IMR-90 (cell line): ENCODE results near the gene TNP1. TPM values are rescaled to one million over a fixed set of nuclear protein-coding genes. Genes with fewer than 3 reads are reported as not detected.
A peak's percentile ranks its signal among the peaks of the same experiment; 100 is the strongest.

ENCODE experiments used
- ATAC-seq: fragments of 200-7000 bp; cut with Tn5 transposase; 2 replicates; pipeline ENCODE4 v1.9.1; 2020; ENCODE audit warnings: low read depth, mild to moderate bottlenecking, moderate library complexity
- BruUV-seq: library from RNA; stranded (reverse); fragments of 400-500 nt; replicated peaks from 2 replicates; lab custom pipeline; 2021; lab: Mats Ljungman, UMichigan
- CTCF ChIA-PET: fragments of 300-600 bp; formaldehyde crosslinking; extraction: SDS; loops from one replicate; lab custom pipeline; 2021; ENCODE audit warnings: antibody characterized with exemption; lab: Yijun Ruan, JAX
- POLR2A ChIA-PET: fragments of 300-600 bp; sonication (Branson Sonifier 250); formaldehyde crosslinking; loops from one replicate; lab custom pipeline; 2022; ENCODE audit warnings: antibody characterized with exemption; ENCODE audit not compliant: unreplicated experiment; lab: Charles Lee
- DNase-seq: peaks from one replicate; pipeline ENCODE4 v3.0.0; 2013
- H2AFZ ChIP-seq: replicated peaks from 2 replicates; pipeline ENCODE3; 2013; ENCODE audit warnings: low read length, mild to moderate bottlenecking; ENCODE audit not compliant: poor library complexity
- H2AK5ac ChIP-seq: 2 replicates; pipeline ENCODE4 v1.6.1; 2013; ENCODE audit warnings: low read depth, low read length, inconsistent platforms
- H2AK9ac ChIP-seq: replicated peaks from 2 replicates; pipeline ENCODE3; 2013; ENCODE audit warnings: mild to moderate bottlenecking, low read depth, low read length, moderate library complexity; ENCODE audit not compliant: poor library complexity
- H2BK120ac ChIP-seq: 2 replicates; pipeline ENCODE4 v1.6.1; 2013; ENCODE audit warnings: low read depth, low read length, inconsistent platforms
- H2BK15ac ChIP-seq: 3 replicates; pipeline ENCODE4 v1.6.1; 2013; ENCODE audit warnings: low read depth, low read length, inconsistent platforms
- H2BK20ac ChIP-seq: 2 replicates; pipeline ENCODE4 v1.6.1; 2013; ENCODE audit warnings: low read depth, mild to moderate bottlenecking, inconsistent platforms, low read length, moderate library complexity
- H2BK5ac ChIP-seq: 2 replicates; pipeline ENCODE4 v1.6.1; 2013; ENCODE audit warnings: mild to moderate bottlenecking, low read depth, low read length, inconsistent platforms; ENCODE audit not compliant: poor library complexity, severe bottlenecking
- H3K14ac ChIP-seq: replicated peaks from 2 replicates; pipeline ENCODE4 v1.6.1; 2013; ENCODE audit warnings: low read depth, low read length, inconsistent platforms
- H3K18ac ChIP-seq: 2 replicates; pipeline ENCODE4 v1.6.1; 2013; ENCODE audit warnings: low read depth, low read length, control low read depth
- H3K23ac ChIP-seq: 2 replicates; pipeline ENCODE4 v1.6.1; 2013; ENCODE audit warnings: low read depth, low read length, inconsistent platforms
- H3K27ac ChIP-seq: 2 replicates; pipeline ENCODE4 v1.5.1; 2013; ENCODE audit warnings: mild to moderate bottlenecking, control low read depth, low read length; ENCODE audit not compliant: insufficient read depth
- H3K27me3 ChIP-seq: 2 replicates; pipeline ENCODE4 v1.6.1; 2013; ENCODE audit warnings: low read length; ENCODE audit not compliant: control insufficient read depth, insufficient read depth
- H3K36me3 ChIP-seq: 2 replicates; pipeline ENCODE4 v1.6.1; 2013; ENCODE audit warnings: low read length, mixed read lengths; ENCODE audit not compliant: control insufficient read depth, insufficient read depth
- H3K4ac ChIP-seq: 2 replicates; pipeline ENCODE4 v1.6.1; 2013; ENCODE audit warnings: low read depth, low read length, inconsistent platforms
- H3K4me1 ChIP-seq: 2 replicates; pipeline ENCODE4 v1.6.1; 2013; ENCODE audit warnings: low read length, mixed read lengths; ENCODE audit not compliant: control insufficient read depth, insufficient read depth
- H3K4me2 ChIP-seq: 2 replicates; pipeline ENCODE4 v1.6.1; 2013; ENCODE audit warnings: low read depth, mild to moderate bottlenecking, control low read depth, low read length, moderate library complexity
- H3K4me3 ChIP-seq: 2 replicates; pipeline ENCODE4 v1.5.1; 2013; ENCODE audit warnings: low read depth, mild to moderate bottlenecking, control low read depth, low read length, moderate library complexity; ENCODE audit not compliant: insufficient read depth
- H3K56ac ChIP-seq: 2 replicates; pipeline ENCODE4 v1.6.1; 2013; ENCODE audit warnings: low read length, inconsistent platforms; ENCODE audit not compliant: insufficient read depth; ENCODE audit errors: extremely low read depth
- H3K79me1 ChIP-seq, 2 experiments: 2 replicates each; pipeline ENCODE4 v1.6.1; 2013; ENCODE audit warnings: low read length in 2 of 2, inconsistent platforms in 1 of 2, low read depth in 1 of 2
- H3K9ac ChIP-seq: 2 replicates; pipeline ENCODE4 v1.6.1; 2013; ENCODE audit warnings: low read depth, low read length, control low read depth
- H3K9me1 ChIP-seq: 2 replicates; pipeline ENCODE4 v1.6.1; 2013; ENCODE audit warnings: low read length, inconsistent platforms; ENCODE audit not compliant: insufficient read depth
- H3K9me3 ChIP-seq: 2 replicates; pipeline ENCODE4 v1.6.1; 2013; ENCODE audit warnings: low read length; ENCODE audit not compliant: control insufficient read depth, insufficient read depth
- H4K20me1 ChIP-seq: 2 replicates; pipeline ENCODE4 v1.6.1; 2013; ENCODE audit warnings: low read length, inconsistent platforms; ENCODE audit not compliant: insufficient read depth
- H4K5ac ChIP-seq: 2 replicates; pipeline ENCODE4 v1.6.1; 2013; ENCODE audit warnings: mild to moderate bottlenecking, low read depth, low read length, control low read depth
- H4K8ac ChIP-seq, 2 experiments: 2 replicates each; pipeline ENCODE4 v1.6.1; 2013; ENCODE audit warnings: low read depth in 2 of 2, low read length in 2 of 2, control low read depth in 1 of 2, inconsistent platforms in 1 of 2
- H4K91ac ChIP-seq: 2 replicates; pipeline ENCODE4 v1.6.1; 2013; ENCODE audit warnings: low read depth, low read length, inconsistent platforms; ENCODE audit not compliant: insufficient read depth
- BHLHE40 ChIP-seq: fragments of 150-350 bp; IDR thresholded peaks from 2 replicates; pipeline ENCODE4 v1.6.1; 2016; ENCODE audit warnings: mild to moderate bottlenecking, low read depth, low read length
- CEBPB ChIP-seq: IDR thresholded peaks from 2 replicates; pipeline ENCODE4 v1.6.1; 2012; ENCODE audit warnings: low read depth, low read length, improper control_type of control experiment
- CHD1 ChIP-seq: IDR thresholded peaks from 2 replicates; pipeline ENCODE4 v1.6.1; 2012; ENCODE audit warnings: low read depth, low read length, improper control_type of control experiment
- CTCF ChIP-seq: conservative IDR thresholded peaks from 2 replicates; pipeline ENCODE4 v1.5.1; 2012; ENCODE audit warnings: mild to moderate bottlenecking, low read depth, low read length, improper control_type of control experiment
- ELK1 ChIP-seq: fragments of 150-350 bp; IDR thresholded peaks from 2 replicates; pipeline ENCODE4 v1.6.1; 2016; ENCODE audit warnings: low read depth, mild to moderate bottlenecking, low read length, moderate library complexity, borderline replicate concordance
- FOS ChIP-seq: fragments of 150-350 bp; IDR thresholded peaks from 2 replicates; pipeline ENCODE4 v1.6.1; 2016; ENCODE audit warnings: low read depth, low read length
- MAFK ChIP-seq: IDR thresholded peaks from 2 replicates; pipeline ENCODE4 v1.6.1; 2012; ENCODE audit warnings: low read depth, low read length, improper control_type of control experiment
- MAZ ChIP-seq: IDR thresholded peaks from 2 replicates; pipeline ENCODE4 v1.6.1; 2012; ENCODE audit warnings: low read depth, mild to moderate bottlenecking, low read length, improper control_type of control experiment, moderate library complexity, borderline replicate concordance
- MXI1 ChIP-seq: IDR thresholded peaks from 2 replicates; pipeline ENCODE4 v1.6.1; 2012; ENCODE audit warnings: low read depth, mild to moderate bottlenecking, low read length, moderate library complexity, borderline replicate concordance
- RAD21 ChIP-seq: IDR thresholded peaks from 2 replicates; pipeline ENCODE4 v1.6.1; 2012; ENCODE audit warnings: low read length, improper control_type of control experiment
- RCOR1 ChIP-seq: IDR thresholded peaks from 2 replicates; pipeline ENCODE4 v1.6.1; 2012; ENCODE audit warnings: mild to moderate bottlenecking, low read length, improper control_type of control experiment; ENCODE audit not compliant: insufficient replicate concordance
- RFX5 ChIP-seq: IDR thresholded peaks from 2 replicates; pipeline ENCODE4 v1.8.0; 2012; ENCODE audit warnings: low read depth, mild to moderate bottlenecking, low read length, moderate library complexity
- SMC3 ChIP-seq: fragments of 150-350 bp; IDR thresholded peaks from 2 replicates; pipeline ENCODE4 v1.6.1; 2016; ENCODE audit warnings: low read depth, mild to moderate bottlenecking, antibody characterized with exemption, low read length, moderate library complexity
- USF2 ChIP-seq: fragments of 150-350 bp; IDR thresholded peaks from 2 replicates; pipeline ENCODE4 v1.6.1; 2017; ENCODE audit warnings: mild to moderate bottlenecking, antibody characterized with exemption, low read length, low read depth
- WGBS, 2 experiments: methylation state at CpG; one replicate each; pipeline versions ENCODE4 v1.1.5 to v1.1.7; 2013; ENCODE audit warnings: missing lambda C conversion rate in 2 of 2; ENCODE audit not compliant: insufficient read length in 1 of 2; ENCODE audit errors: extremely low coverage in 2 of 2; 5-methylcytosine and 5-hydroxymethylcytosine counted together
- dilution Hi-C: fragments of 300-500 bp; cut with HindIII; formaldehyde crosslinking; loops from one replicate; pipeline ENCODE4 v1.14.3; 2018; ENCODE audit warnings: low sequenced_read_pairs; ENCODE audit not compliant: unreplicated experiment
- in situ Hi-C: fragments of 300-500 bp; cut with MboI; formaldehyde crosslinking; loops from 3 replicates; pipeline ENCODE4 v1.14.3; 2019; ENCODE audit warnings: low sequenced_read_pairs, inconsistent platforms, mixed read lengths
- intact Hi-C: fragments of 100-400 bp; cut with micrococcal nuclease; formaldehyde crosslinking; loops from 2 replicates; pipeline ENCODE4 v1.10.0; 2022
- polyA plus RNA-seq, 3 experiments: library from polyadenylated mRNA; depleted of rRNA; stranded (reverse); fragments of >200 nt; gene quantifications; 2 replicates each; pipeline ENCODE4 v1.2.3, GENCODE V29; 2012; ENCODE audit warnings: low replicate concordance in 1 of 3
- total RNA-seq: library from RNA; depleted of rRNA; stranded (reverse); fragments of >200 nt; gene quantifications from 2 replicates; pipeline ENCODE4 v1.2.3, GENCODE V29; 2012

The TNP1 gene
- total and polyA plus RNA-seq, 2 of the 4 experiments (the other 2 are of a cell fraction) = not detected

- peak overlapping the region; percentile 91 for H3K27ac ChIP-seq
- ATAC-seq = no peak
- ChIA-PET POLR2A (no interaction called here), CTCF (no interaction called here)
- peak overlapping the region; percentile 94 for H2BK20ac ChIP-seq
- H2BK120ac ChIP-seq = peak overlapping the region; percentile 98
- H3K4me1 ChIP-seq = peaks cover 15% of the 10 kb centered on the region
- peak overlapping the region; percentile 5 for H2AFZ ChIP-seq
- H3K56ac ChIP-seq = peak overlapping the region; percentile 58; the same call in 1 of the 2 replicates
- DNase-seq = no peak
- H3K9me1 ChIP-seq = peaks cover 7% of the 10 kb centered on the region
- peak overlapping the region; percentile 98 for H3K4ac ChIP-seq
- H2BK15ac ChIP-seq = peak overlapping the region; percentile 94; the same call in 2 of the 3 replicates
- H3K4me3 ChIP-seq = no peak overlapping the region
- H2AK9ac ChIP-seq = no peak overlapping the region
- no peaks in the 10 kb centered on the region for H4K20me1 ChIP-seq
- 88% methylated on average over 1 of the region's 6 CpGs; no CpG with 5 or more reads in 1 of the 2 experiments for WGBS, 2 experiments
- H3K18ac ChIP-seq = peak overlapping the region; percentile 97
- peak overlapping the region; percentile 98 for H4K91ac ChIP-seq
- H4K5ac ChIP-seq = peak overlapping the region; percentile 91
- H4K8ac ChIP-seq = peak overlapping the region; percentile 93 to 98
- H2AK5ac ChIP-seq = peak overlapping the region; percentile 97
- no peaks in the 10 kb centered on the region for H3K79me1 ChIP-seq
- peak overlapping the region; percentile 44 for H2BK5ac ChIP-seq
- dilution Hi-C loops = no loop called here
- H3K9ac ChIP-seq = peak overlapping the region; percentile 52
- no peak overlapping the region for H3K4me2 ChIP-seq
- no peaks in the 10 kb centered on the region for H3K27me3 ChIP-seq
- BruUV-seq = no TSS peak
- H3K14ac ChIP-seq = peak overlapping the region; percentile 92
- no peaks in the 10 kb centered on the region for H3K9me3 ChIP-seq
- H3K36me3 ChIP-seq = no peaks in the 10 kb centered on the region
- peak overlapping the region; percentile 69; the same call in 1 of the 2 replicates for H3K23ac ChIP-seq
- intact Hi-C loops = loop anchor here (5.0 to 10.0 kb wide), 2 partner anchors 167 to 285 kb away; no protein-coding TSS in a partner anchor
- in situ Hi-C loops = no loop called here
- TF ChIP-seq RCOR1 (no peak), FOS (no peak), ELK1 (no peak), SMC3 (no peak), MXI1 (no peak), CEBPB (no peak), USF2 (no peak), MAFK (no peak), RAD21 (no peak), CHD1 (no peak), MAZ (no peak), CTCF (no peak), RFX5 (no peak), BHLHE40 (no peak)
Measured at GRCh38 chr2:216879727-216880508, 20.1 kb upstream of the TNP1 start.
